ENCODE measurements around the gene GDPD3. TPM values are rescaled to one million over a fixed set of nuclear protein-coding genes. Genes with fewer than 3 reads are reported as not detected.
"Not testable (repeated sequence)": the region's sequence is repeated elsewhere in the genome, so short reads cannot be mapped to it uniquely, and the experiment has no call there.

Gene GDPD3, protein sequence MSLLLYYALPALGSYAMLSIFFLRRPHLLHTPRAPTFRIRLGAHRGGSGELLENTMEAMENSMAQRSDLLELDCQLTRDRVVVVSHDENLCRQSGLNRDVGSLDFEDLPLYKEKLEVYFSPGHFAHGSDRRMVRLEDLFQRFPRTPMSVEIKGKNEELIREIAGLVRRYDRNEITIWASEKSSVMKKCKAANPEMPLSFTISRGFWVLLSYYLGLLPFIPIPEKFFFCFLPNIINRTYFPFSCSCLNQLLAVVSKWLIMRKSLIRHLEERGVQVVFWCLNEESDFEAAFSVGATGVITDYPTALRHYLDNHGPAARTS
- total RNA-seq: 4.6 TPM

DNA sequence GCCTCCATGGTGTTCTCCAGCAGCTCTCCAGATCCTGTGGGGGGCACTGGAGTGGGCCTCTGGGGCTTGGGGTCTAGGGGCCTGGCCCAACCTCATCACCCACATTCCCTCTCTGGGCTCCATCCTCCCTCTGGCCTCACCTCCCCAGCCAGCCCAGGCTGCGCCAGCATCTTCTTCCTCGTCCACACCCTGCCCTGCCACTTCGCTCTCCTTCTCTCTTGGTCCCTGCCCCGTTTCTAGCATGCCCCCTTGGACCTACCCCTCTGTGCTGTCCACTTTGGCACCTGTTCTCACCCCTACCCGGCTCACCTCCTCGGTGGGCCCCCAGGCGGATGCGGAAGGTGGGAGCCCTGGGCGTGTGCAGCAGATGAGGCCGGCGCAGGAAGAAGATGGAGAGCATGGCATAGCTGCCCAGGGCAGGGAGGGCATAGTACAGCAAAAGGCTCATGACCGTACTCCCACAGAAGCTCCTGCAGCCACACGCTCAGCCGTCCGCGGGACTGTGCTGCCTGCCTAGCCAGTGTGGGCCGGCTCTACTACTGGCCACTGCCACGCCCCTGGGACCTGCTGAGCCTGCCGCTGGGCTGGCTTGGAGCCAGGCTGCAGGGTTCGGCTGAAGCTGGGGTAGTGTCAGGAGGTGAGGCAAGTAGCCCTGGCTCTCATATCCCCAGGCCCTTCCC lies at the start of gene GDPD3:
GDPD3 (minus strand) TSS at position 507 of the 680 bp plus-strand sequence; CDS start at position 448, 59 bp downstream.
- no peak for DNase-seq

DNA sequence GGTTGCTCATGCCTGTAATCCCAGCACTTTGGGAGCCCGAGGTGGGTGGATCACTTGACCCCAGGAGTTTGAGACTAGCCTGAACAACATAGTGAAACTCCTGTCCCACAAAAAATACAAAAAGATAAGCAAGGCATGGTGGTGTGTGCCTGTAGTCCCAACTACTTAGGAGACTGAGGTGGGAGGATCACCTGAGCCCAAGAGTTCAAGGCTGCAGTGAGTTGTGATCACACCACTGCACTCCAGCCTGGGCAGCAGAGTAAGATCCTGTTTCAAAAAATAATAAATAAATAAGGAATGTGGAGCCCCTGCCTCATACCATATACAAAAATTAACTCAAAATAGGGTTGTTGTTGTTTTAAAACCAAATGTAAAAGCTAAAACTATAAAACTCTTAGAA lies 43.9 kb upstream of the GDPD3 start:
- DNase-seq: no peak

DNA sequence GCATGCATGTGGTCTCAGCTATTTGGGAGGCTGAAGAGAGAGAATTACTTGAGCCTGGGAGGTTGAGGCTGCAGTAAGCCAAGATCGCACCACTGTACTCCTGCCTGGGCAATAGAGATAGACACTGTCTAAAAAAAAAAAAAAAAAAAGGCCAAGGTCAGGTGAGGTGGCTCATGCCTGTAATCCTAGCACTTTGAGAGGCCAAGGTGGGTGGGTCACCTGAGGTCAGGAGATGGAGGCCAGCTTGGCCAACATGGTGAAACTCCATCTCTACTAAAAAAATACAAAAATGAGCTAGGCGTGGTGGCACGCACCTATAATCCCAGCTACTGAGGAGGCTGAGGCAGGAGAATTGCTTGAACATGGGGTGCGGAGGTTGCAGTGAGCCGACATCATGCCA lies 41.9 kb upstream of the GDPD3 start:
- no peak for DNase-seq

DNA sequence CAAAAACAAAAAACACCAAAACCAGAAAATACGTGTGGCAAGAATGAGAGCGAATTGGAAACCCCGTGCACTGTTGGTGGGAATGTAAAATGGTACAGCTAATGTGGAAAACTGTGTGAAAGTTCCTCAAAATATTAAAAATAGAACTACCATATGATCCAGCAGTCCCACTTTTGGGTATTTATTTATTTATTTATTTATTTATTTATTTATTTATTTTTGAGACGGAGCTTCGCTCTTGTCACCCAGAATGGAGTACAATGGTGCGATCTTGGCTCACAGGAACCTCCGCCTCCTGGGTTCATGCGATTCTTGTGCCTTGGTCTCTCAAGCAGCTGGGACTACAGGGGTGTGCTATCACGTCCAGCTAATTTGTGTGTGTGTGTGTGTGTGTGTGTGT lies 39.2 kb upstream of the GDPD3 start:
- no peak for DNase-seq

DNA sequence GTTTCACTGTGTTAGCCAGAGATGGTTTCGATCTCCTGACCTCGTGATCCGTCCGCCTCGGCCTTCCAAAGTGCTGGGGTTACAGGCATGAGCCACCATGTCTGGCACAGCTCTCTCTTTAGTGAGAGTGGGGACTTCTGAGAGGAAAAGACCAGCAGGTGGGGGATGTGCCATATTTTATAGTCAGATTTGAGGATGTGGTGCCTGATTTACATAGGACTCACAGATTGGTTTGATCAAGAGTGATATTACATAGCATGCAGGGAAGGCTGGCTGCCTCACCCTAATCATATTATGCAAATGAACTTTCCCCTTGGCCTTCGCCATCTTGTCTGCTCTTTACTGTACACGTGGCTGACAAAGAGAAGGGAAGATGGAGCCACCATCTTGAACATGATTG lies 37.8 kb upstream of the GDPD3 start:
- DNase-seq: no peak

DNA sequence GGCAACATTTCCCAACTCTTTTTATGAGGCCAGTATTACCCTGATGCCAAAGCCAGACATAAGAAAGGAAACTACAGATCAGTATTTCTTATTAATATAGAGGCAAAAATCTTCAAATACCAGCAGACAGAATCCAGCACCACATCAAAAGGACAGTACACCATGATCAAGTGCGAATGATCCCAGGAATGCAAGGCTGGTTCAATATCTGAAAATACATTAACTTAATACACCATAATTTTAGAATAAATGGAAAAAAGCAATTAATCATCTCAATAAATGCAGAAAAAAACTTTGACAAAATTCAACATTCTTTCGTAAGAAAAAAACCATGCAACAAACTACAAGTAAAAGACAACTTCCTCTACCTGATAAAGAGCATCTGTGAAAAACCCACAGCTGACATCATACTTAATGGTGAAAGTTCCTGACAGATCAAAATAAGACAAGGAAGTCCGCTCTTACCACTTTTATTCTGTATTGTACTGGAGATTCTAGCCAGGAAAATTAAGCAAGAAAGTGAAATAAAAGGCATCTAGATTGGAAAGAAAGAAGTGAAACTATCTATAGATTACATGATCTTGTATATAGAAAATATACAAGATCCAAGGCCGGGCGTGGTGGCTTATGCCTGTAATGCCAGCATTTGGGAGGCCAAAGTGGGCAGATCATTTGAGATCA lies 36.1 kb upstream of the GDPD3 start:
- DNase-seq: no peak

DNA sequence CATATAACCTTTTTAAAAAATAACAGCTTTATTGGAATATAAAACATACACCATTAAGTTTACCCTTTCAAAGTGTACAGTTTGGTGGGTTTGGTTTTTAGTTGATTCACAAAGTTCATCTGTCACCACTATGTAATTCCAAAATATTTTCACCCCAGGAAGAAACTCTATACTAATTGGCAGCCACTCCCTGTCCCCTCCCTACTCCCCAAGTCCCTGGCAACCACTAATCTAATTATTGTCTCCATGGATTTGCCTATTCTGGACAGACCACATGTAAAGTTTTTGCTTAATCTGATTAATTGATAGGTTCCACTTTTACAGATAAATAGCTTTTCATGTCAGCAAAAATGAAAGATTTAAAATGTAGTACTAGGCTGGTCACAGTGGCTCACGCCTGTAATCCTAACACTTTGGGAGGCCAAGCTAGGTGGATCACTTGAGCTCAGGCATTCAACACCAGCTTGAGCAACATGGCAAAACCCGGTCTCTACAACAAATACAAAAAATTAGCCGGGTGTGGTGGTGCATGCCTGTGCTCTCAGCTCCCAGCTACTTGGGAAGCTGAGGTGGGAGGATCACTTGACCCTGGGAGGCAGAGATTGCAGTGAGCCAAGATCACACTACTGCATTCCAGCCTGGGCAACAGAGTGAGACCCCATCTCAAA lies 34.6 kb upstream of the GDPD3 start:
- no peak for DNase-seq

DNA sequence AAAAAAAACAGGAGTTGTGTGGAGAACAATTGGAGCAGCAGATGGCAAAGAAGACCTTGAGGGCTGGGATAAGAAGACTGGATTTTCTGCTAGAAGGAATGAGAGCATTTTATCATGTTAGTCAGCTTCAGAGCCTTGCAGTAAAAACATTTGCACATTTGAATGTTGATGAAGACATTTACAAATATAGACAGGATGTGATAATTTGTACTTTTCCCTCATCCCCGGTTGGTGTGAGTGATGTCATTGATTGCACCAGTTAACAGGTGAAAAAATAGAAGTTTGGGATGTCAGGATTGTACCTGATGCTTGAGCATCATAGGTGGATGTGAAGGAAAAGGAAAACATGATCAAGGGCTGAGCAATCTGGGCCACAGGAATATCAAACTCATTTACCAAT lies 32.3 kb upstream of the GDPD3 start:
- no peak for DNase-seq

DNA sequence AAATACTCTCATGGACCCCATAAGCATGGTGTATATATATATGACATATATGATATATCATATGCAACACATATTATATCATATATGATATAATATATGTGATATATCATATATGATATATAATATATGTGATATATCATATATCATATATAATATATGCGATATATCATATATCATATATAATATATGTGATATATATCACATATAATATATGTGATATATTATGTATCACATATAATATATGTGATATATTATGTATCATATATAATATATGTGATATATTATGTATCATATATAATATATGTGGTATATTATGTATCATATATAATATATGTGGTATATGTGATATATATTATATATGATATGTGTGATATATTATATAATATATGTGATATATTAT lies 31.6 kb upstream of the GDPD3 start:
- no peak for DNase-seq

DNA sequence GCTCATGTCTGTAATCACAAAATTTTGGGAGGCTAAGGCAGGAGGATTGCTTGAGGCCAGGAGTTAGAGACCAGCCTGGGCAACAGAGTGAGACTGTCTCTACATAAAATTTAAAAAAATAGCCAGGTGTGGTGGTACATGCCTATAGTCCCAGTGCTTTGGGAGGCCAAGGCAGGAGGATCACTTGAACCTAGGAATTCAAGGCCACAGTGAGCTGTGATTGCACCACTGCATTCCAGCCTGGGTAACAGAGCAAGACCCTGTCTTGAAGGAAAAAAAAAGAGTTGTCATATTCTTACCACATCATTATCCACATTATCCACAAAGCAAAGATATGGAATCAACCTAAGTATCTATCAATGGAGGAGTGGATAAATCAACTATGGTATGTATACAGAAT lies 30.7 kb upstream of the GDPD3 start:
- no peak for DNase-seq

DNA sequence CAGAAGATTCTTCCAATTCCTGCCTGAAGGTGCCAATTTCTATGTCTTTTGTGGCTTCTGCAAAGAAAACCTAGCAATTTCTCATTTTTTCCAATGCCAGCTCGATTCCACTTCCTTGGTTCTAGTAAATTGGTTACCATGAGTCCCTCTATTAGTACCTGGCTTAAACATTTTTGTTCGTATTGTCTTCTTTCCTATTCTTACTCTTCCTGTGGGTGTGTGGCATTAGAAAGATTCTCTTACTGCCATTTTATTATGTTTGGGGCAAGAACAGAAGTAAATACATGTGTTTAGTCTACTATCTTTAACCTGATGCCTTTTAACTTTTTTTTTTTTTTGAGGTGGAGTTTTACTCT lies 30.0 kb upstream of the GDPD3 start:
- no peak for DNase-seq

DNA sequence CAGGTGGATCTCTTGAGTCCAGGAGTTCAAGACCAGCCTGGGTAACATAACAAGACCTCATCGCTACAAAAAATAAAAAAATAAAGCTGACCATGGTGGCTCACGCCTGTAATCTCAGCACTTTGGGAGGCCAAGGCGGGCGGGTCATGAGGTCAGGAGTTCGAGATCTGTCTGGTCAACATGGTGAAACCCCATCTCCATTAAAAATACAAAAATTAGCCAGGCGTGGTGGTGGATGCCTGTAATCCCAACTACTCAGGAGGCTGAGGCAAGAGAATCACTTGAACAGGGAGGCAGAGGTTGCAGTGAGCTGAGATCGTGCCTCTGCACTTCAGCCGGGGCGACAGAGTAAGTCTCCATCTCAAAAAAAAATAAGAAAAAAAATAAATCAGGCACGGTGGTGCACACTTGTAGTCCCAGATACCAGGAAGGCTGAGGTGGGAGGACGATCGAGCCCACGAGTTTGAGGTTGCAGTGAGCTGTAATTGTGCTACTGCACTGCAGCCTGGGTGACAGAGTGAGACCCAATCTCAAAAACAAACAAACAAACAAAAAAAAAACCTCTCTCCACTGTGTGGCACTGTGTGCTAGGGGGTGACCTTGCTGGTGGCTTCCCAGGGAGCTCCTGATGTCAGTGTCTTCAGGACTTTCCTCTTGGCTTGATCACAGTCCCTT lies 29.5 kb upstream of the GDPD3 start:
- DNase-seq: no peak

DNA sequence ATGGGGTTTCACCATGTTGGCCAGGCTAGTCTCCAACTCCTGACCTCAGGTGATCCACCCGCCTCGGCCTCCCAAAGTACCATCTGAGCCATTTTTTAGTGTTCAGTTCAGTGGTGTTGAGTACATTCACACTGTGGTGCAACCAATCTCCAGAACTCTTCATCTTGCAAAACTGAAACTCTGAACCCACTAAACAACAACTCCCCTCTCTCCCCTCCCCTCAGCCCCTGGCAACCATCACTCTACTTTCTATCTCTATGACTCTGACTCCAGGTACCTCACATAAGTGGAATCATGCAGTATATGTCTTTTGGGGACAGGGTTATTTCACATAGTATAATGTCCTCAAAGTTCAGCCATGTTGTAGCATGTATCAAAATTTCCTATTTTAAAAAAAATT lies 28.4 kb upstream of the GDPD3 start:
- DNase-seq: no peak

DNA sequence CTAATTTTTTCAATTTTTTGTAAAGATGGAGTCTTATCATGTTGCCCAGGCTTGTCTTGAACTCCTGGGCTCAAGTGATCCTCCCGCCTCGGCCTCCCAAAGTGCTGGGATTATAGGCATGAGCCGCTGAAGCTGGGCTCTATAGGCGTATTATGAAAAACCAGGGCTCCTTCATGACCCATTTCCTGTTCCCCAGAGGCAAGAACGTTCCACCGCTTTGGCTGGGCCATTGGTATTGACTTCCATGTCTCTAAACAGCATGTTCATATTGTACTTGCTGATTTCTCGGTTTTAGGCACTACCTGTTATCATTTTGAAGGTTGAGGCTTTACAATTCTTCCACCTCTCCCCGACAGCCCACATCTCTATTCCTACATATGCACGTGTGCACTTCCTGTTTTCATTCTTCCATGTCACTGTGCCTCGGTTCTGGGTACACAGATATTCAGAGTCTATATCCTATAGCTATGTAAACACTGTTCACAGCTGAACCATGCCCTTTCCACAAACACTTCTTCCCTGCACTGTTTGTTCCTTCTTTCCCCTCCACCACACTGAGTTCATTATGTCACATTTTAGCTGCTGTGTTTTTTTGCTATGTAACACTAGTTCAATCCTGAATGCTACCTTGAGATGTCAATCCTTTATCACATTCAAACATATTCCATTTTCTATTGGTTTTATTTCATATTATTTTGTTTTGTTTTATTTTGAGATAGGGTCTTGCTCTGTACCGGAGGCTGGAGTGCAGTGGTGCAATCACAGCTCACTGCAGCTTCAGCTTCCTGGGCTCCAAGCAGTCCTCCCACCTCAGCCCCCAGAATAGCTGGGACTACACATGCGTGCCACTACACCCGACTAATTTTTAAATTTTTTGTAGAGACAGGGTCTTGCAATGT lies 26.5 kb upstream of the GDPD3 start:
- no peak for DNase-seq

DNA sequence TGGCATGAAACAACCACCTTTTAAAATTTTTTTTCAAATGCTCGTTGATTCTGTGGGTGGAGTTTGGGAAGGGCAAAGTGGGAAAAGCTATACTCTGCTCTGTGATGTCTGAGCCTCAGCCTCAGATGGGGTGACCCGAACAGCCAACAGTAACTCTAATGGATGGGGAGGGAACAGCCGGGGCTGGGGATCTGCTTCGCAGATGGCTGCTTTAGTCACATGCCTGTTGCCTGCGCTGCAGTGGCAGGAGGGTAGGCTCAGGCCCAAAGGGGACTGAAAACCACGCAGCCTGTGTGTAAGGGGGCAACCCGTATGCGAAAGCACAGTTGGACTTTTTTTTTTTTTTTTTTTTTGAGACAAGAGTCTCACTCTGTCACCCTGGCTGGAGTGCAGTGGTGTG lies 24.6 kb upstream of the GDPD3 start:
- no peak for DNase-seq

DNA sequence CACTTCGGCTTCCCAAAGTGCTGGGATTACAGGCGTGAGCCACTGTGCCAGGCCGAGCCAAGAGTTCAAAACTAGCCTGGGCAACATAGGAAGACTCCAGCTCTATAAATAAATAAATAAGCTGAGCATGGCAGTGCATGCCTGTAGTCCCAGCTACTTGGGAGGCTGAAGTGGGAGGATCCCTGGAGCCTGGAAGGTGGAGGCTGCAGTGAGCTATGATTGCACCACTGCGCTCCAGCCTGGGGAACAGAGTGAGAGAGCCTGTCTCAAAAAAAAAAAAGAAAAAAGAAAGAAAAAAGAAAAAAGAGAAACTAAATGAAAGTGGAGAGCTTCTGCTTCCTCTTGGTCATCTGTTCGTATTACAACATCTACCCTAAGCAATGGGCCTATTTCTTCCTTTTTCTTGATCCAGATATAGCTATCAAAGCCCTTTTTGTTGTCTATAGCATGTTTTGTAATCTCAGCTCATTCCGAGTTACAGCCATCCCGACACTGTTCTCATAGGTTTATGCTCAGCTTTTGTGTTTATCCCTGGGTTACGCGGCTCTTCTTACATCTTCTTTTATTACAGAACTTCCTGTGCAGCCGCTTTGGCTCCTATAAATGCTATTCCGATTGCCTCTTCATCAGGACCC lies 23.8 kb upstream of the GDPD3 start:
- no peak for DNase-seq

DNA sequence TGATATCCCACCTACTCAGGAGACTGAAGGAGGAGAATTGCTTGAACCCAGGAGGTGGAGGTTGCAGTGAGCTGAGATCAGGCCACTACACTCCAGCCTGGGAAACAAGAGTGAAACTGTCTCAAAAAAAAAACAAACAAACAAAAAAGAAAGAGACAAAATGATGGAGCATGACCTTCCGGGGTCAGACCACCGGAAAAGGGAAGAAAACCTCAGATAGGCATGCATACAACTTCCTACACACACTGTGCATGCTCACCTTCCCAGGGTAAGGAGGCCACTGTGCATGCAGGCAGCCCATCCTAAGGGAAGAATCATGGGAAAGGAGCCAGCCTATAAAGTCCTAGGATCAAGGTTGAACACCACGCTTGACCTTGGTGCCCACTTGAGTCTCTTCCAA lies 19.3 kb upstream of the GDPD3 start:
- no peak for DNase-seq

DNA sequence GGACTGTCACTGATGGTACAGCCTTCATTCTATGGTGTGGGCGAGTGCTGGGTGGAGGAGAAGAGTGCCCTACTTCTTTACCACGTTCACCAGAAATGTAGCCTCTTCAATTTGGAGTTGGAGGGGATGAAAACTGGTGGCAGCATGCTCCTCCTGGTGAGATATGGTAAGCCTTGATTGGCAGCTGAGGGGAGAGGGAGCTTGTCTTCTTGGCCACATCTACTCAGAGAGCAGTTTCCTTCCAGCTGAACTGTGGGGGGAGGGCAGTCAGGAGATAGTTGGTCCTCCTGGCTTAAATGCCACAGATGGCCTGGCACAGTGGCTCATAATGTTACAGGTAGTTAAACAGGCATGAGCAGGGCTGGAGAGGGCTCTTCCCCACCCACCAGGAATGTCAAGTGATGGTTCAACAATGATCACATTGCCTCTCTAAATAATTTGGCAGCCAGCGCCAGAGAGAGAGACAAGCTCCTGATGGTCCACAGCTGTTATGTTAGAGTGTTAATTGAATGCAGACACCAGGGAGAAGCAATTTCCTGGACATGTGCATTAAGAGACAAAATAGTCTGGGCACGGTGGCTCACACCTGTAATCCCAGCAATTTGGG lies 18.6 kb upstream of the GDPD3 start:
- peak; percentile 77 for DNase-seq

DNA sequence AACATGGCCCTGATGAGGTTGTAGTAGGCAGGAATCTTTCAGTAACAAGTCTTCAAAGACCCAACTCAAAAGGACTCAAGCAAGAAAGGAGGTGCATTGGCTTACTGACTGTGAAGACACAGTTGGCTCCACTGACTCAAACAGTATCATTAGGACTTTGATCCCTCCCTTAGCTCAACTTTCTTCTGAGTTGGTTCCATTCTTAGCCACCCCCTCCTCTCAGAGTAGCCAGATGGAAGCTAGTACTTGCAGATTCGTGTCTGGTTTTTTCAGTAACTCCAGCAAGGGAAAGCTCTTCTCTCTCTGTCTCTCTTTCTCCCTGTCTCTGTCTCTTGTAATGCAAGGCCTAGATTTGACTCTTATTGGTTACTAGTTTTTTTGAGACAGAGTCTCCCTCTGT lies 14.7 kb upstream of the GDPD3 start:
- no peak for DNase-seq

DNA sequence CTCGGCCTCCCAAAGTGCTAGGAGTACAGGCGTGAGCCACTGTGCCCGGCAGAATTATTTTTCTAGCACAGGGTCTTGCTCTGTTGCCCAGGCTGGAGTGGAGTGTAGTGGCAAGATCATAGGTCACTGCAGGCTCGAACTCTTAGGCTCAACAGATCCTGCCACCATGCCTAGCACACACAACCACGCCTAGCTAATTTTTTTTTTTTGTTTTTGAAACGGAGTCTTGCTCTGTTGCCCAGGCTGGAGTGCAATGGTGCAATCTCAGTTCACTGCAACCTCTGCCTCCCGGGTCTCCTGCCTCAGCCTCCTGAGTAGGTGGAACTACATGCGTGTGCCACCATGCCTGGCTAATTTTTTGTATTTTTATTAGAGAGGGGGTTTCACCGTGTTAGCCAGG lies 12.4 kb upstream of the GDPD3 start:
- not testable (repeated sequence) for DNase-seq

DNA sequence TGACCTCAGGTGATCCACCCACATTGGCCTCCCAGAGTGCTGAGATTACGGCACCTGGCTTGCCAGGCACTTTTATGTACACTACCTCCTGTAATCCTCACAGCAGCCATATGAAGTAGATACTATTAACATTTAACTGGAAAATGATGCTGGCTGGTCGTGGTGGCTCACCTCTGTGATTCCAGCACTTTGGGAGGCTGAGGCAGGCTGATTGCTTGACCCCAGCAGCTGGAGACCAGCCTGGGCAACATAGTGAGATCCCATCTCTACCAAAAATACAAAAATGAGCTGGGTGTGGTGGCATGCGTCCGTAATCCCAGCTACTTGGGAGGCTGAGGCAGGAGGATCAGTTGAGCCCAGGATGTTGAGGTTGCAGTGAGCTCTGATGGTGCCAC lies 11.6 kb upstream of the GDPD3 start:
- DNase-seq: no peak
